Body of pancreas (tissue), 4 donors: ENCODE measurements around the gene PITPNB. TPM values are rescaled to one million over a fixed set of nuclear protein-coding genes. Genes with fewer than 3 reads are reported as not detected.

ENCODE experiments used
- ATAC-seq: fragments of 150-250 bp; one replicate; pipeline ENCODE4 v1.9.1; 2016
- DNase-seq, 4 donors: peaks; one replicate each; pipeline ENCODE4 v3.0.0-alpha.2; 2019
- H3K27ac ChIP-seq, 4 donors: fragments of 200-600 bp; sonication (generic); 1 replicate in 3 of 4; 2 replicates in 1 of 4; pipeline versions ENCODE4 v1.5.1 to v1.6.1; 2016 to 2019; ENCODE audit warnings: mild to moderate bottlenecking in 1 of 4, mixed read lengths in 1 of 4, moderate library complexity in 1 of 4
- H3K27me3 ChIP-seq, 2 donors: fragments of 200-600 bp; sonication (generic); one replicate each; pipeline ENCODE4 v1.6.0; 2016; ENCODE audit warnings: mild to moderate bottlenecking in 1 of 2
- H3K36me3 ChIP-seq, 2 donors: fragments of 200-600 bp; sonication (generic); replicated peaks in 1 of 2; 2 replicates each; pipeline ENCODE4 v1.5.1; 2016; ENCODE audit warnings: low read depth in 2 of 2; ENCODE audit not compliant: insufficient read depth in 1 of 2
- H3K4me1 ChIP-seq: fragments of 200-600 bp; sonication (generic); one replicate; pipeline ENCODE4 v1.6.0; 2016
- H3K4me3 ChIP-seq, 2 donors: fragments of 200-600 bp; sonication (generic); 1 replicate in 1 of 2; 2 replicates in 1 of 2; pipeline ENCODE4 v1.5.1; 2016 to 2019
- H3K9me3 ChIP-seq, 3 donors: fragments of 200-600 bp; sonication (generic); 1 replicate in 2 of 3; 2 replicates in 1 of 3; pipeline ENCODE4 v1.5.1; 2016
- CTCF ChIP-seq, 7 experiments: fragments of 450-650 bp in 4 of 7; fragments of 200-600 bp in 3 of 7; sonication (generic) in 3 of 7; IDR thresholded peaks; one replicate each; pipeline ENCODE4 v1.5.1; 2016 to 2019; ENCODE audit warnings: antibody characterized with exemption in 7 of 7
- POLR2A ChIP-seq, 3 donors: fragments of 450-650 bp; IDR thresholded peaks; one replicate each; pipeline ENCODE4 v1.6.1; 2016; ENCODE audit warnings: antibody characterized with exemption in 3 of 3, mild to moderate bottlenecking in 2 of 3
- WGBS, 2 donors: methylation state at CpG; one replicate each; pipeline ENCODE4 v1.1.5; 2017; 5-methylcytosine and 5-hydroxymethylcytosine counted together
- intact Hi-C: fragments of 100-400 bp; cut with DNase I; formaldehyde crosslinking; loops from one replicate; pipeline ENCODE4 v1.15.1; 2023
- total RNA-seq, 2 donors: library from RNA; depleted of rRNA; stranded (reverse); fragments of >200 nt; gene quantifications; one replicate each; pipeline ENCODE4 v1.1.0, GENCODE V29; 2016

PITPNB gene
- total RNA-seq, 2 donors from 2014 or later = 21.3 to 39.6 TPM

GRCh38 chr22:27839057-27839660 is 79.9 kb downstream of the PITPNB start:
- ATAC-seq (no peak), DNase-seq (no peak)
- WGBS, 2 donors = 88% methylated on average over 13 of the region's 13 CpGs
- no peak for TF ChIP-seq CTCF (IDR thresholded peaks at IDR 0.05)
- TF ChIP-seq POLR2A (IDR thresholded peaks at IDR 0.05) = no peak
- Histone ChIP-seq H3K4me3 (no peak overlapping the region), H3K27me3 (no peaks in the 10 kb centered on the region), H3K9me3 (no peaks in the 10 kb centered on the region), H3K36me3 (no peaks in the 10 kb centered on the region), H3K4me1 (peaks cover 9% of the 10 kb centered on the region), H3K27ac (no peak overlapping the region)
- intact Hi-C loops = no loop called here

GRCh38 chr22:27836181-27836580 is 82.9 kb downstream of the PITPNB start:
- H3K27me3 ChIP-seq = no peaks in the 10 kb centered on the region
- H3K9me3 ChIP-seq = no peaks in the 10 kb centered on the region
- H3K27ac ChIP-seq = no peak overlapping the region
- H3K36me3 ChIP-seq = no peaks in the 10 kb centered on the region
- no peak overlapping the region for H3K4me3 ChIP-seq
- TF ChIP-seq POLR2A (IDR thresholded peaks at IDR 0.05) (no peak), CTCF (IDR thresholded peaks at IDR 0.05) (no peak)
- intact Hi-C loops = no loop called here
- H3K4me1 ChIP-seq = no peaks in the 10 kb centered on the region
- DNase-seq (no peak), ATAC-seq (no peak)
- WGBS, 2 donors = 83% methylated on average over 10 of the region's 10 CpGs

GRCh38 chr22:27835446-27835845 is 83.6 kb downstream of the PITPNB start:
- Histone ChIP-seq H3K27ac (no peak overlapping the region), H3K27me3 (no peaks in the 10 kb centered on the region), H3K4me1 (no peaks in the 10 kb centered on the region), H3K4me3 (no peak overlapping the region), H3K36me3 (no peaks in the 10 kb centered on the region), H3K9me3 (no peaks in the 10 kb centered on the region)
- intact Hi-C loops = no loop called here
- DNase-seq (no peak), ATAC-seq (no peak)
- TF ChIP-seq CTCF (IDR thresholded peaks at IDR 0.05) = no peak
- TF ChIP-seq POLR2A (IDR thresholded peaks at IDR 0.05) = no peak
- 89 to 92% methylated on average over 6 of the region's 6 CpGs for WGBS, 2 donors

- intact Hi-C loops = no loop called here
- ATAC-seq = no peak
- H3K4me1 ChIP-seq = no peaks in the 10 kb centered on the region
- no peak overlapping the region for H3K27ac ChIP-seq
- no peak for DNase-seq
- WGBS, 2 donors = 86 to 91% methylated on average over 17 to 20 of the region's 20 CpGs
- no peak overlapping the region for H3K4me3 ChIP-seq
- H3K36me3 ChIP-seq = no peaks in the 10 kb centered on the region
- H3K27me3 ChIP-seq = no peaks in the 10 kb centered on the region
- no peaks in the 10 kb centered on the region for H3K9me3 ChIP-seq
- TF ChIP-seq POLR2A (IDR thresholded peaks at IDR 0.05) (no peak), CTCF (IDR thresholded peaks at IDR 0.05) (no peak)
Measured at GRCh38 chr22:27834364-27835185, 84.5 kb downstream of the PITPNB start.
